HG03575 (cell line): ENCODE results near the gene ZFYVE28.

ENCODE experiments used
- ATAC-seq: cut with Tn5 transposase; IDR thresholded peaks from one replicate; pipeline ENCODE4 v1.9.1; 2021; ENCODE audit not compliant: unreplicated experiment, insufficient number of reproducible peaks, low FRiP score; ENCODE audit errors: extremely low read depth

ZFYVE28 gene

GRCh38 chr4:2362266-2363055 is 56.0 kb downstream of the ZFYVE28 start:
- ATAC-seq = no peak

GRCh38 chr4:2361366-2362265 is 56.8 kb downstream of the ZFYVE28 start:
- ATAC-seq = no peak

- ATAC-seq = no peak
These were observed 58.1 kb downstream of the ZFYVE28 start for GRCh38 chr4:2360396-2360730.

DNA sequence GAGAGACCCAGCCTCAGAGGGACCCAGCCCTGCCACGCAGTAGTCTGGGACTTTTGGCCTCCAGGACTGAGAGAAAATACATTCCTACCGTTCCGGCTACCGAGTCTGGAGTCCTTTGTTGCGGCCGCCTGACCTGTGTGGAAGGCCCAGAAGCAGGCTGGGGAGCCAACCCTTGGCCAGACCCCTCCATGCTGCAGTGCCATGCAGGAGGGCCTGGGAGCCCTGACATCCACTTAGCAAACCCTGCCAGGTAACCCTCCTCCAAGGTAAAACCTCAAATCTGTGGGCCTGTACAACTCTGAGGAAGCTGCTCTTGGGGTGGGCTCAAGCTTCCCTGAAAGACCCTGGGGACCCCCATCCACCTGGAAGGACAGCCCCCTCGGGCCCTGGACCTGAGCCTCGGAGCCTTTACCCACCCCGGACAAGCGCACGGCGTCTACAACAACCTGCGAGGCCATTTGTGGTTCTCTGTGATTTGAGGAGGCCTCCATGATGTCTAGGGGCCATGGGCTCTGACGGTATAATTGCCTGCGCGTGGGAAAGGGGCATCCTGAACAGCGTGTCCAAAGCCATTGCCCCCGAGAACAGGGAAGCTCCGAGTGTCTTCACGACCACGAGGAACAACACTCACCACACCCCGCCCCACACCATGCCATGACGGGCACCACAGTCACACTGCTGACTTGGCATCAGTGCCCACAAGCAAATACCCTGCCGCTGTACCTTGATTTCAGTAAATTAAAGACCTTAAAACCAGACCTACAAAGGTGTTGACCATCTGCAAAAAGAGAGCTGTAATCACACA is 58.7 kb downstream of the ZFYVE28 start:
- ATAC-seq = no peak

DNA sequence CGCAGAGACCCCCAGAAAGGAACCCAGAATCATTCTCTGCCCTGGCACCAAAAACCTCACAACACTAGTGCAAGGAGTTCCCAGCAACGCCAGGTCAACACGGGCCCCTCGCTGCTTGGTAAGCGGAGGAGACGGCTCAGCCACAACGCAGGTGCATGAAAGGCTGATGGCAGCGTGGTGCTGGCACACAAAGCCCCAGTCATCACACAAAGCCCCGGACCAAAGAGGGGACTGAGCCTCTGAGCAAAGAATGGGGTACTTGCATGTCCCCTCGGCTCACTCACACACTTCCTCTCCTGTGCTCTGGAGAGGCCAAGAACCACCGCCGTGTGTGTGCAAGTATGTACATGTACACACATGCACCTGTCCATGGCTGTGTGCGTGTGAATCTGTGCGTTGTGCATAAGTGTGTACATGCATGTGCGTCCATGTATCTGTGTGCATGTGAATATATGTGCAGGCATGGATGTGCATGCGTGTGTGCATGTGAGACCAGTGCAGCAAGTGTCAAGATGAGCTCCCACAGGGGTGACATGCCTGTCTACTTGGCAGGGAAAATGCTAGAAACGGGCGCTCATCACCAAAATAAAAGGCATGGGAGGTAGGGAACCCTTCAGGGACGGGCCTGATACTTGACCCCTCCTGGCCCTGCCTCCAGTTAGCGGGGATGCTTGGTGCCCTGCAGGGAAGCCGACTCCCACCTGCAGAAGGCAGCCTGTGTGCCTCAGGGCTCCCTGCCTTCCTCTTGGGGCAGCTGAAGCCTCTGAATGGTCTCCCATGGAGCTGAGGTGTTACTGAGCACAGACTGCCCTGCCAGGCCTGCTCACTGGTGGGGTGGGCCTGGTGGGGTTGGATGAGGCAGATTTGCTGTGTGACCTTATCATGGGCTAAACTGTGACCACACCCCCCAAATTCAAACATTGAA is 60.4 kb downstream of the ZFYVE28 start:
- ATAC-seq = no peak

DNA sequence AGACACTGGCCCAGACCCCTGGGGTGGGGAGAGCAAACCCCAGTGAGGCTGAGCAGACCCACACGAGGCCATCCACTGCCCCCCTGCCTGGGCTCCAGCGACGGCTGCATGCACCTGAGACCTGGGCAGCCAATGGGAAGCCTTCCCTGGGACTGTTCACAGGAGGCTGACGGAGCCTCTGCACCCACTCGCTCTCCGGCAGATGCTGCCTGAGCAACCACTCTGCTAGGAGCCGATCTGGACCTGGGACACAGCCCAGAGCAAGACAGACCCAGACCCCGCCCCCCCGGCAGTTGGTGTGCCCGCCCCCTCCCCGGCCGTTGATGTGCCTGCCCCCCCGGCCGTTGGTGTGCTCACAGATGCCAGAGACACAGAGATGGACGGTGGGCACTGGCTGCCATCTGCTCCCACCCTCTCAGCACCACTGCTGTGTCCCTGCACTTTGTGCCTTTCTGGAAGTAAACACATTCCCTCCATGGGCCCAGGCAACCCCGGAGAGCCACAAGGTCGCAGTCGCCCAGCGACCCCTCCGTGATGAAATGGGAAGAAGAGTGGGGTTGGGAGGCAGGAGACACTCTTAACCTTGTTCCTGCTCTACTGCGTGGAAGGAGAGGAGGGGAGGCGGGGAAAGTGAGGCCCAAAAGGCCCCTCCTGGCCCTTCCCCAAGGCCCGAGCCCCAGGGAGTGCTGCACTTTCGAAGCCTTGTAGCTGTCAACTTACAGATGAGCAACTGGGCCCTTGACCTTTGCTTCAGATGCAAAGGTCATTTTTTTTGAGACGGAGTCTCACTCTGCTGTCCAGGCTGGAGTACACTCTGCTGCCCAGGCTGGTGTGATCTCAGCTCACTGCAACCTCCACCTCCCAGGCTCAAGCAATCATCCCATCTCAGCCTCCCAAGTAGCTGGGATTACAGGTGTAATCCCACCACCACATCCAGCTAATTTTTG is 62.0 kb downstream of the ZFYVE28 start:
- no peak for ATAC-seq

DNA sequence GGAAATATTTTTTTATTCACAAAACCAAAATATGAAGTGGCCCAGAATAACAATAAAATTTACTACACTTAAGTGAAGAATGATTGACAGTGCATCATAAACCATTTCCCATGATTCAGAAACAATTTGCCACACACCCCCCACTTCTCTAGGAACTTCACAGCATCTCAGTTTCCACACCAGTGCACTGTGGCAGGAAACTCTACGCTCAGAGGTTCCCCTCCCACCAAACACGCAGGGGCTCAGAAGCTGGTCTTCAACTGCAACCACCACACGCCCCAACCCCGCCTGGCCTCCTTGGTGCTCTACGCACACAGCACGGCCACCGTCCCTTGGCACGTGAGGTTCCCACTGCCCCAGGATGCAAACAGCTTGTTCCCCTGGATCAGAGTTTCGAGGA is 63.7 kb downstream of the ZFYVE28 start:
- no peak for ATAC-seq

GRCh38 chr4:2354118-2354517 is 64.3 kb downstream of the ZFYVE28 start:
- ATAC-seq = no peak

DNA sequence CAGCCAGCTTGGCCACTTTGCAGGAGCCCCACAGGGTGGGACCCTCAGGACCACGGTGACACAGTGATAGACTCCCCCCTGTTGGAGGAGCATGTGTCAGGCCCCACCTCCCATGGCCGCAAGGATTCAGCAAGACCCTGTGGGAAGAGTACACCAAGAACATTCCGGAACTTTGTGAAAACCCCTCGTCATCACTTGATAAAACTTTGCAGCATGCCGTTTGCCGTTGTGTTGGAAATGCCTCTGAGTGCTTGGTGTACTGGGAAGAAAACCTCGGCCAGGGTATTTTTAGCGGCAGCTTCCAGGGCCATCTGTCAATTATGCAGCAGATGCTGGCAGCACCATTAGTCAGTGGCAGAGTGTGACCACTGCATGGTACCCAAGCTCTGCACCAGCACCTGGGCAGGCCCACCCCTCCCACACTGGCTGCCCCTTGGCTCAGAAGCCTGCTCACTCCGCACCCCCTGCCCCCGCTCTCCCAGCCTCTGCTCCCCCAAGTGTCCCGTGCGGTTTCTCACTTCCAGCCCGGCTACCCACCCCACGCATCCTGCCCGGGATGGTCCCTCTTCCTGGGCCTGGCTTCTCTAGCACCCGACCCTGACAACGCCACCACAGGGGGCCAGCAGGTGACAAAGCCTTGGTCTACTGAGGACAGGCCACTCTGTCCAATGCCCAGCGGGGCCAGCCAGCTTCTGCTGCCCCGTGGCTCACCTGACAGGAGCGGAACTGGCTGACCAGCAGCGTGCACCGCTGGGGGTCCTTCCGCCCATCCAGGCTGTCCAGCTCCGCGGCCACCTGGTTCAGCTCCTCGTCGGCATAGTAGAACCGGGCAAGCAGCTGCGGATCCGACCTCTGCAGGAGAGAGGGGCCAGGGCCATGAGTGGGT is 65.0 kb downstream of the ZFYVE28 start:
- ATAC-seq = no peak

DNA sequence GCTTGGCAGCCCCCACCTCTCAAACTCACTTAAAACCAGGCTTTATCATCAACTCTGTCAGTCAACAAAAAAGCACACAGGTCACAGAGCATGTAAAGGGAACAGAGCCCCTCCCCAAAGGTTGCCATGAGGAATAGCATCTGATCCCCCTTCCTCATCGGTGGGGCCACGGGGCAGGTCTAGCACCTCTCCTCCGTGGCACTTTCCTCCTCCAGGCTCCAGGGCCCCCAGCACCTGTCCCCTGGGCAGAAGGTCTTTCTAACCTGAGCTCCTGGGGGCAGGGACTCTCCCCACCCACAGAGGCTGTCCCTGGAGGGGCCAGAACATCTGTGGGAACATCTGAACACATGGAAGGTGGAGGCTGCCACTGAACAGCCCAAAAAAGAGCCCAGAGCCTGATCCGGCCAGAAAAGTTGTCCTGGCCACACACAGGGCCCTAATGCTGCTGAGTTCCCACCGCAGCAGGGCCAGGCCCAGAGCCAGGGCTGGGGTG is 65.7 kb downstream of the ZFYVE28 start:
- ATAC-seq = no peak

GRCh38 chr4:2352171-2352570 is 66.3 kb downstream of the ZFYVE28 start:
- ATAC-seq = no peak

GRCh38 chr4:2350982-2351381 is 67.5 kb downstream of the ZFYVE28 start:
- ATAC-seq = no peak

DNA sequence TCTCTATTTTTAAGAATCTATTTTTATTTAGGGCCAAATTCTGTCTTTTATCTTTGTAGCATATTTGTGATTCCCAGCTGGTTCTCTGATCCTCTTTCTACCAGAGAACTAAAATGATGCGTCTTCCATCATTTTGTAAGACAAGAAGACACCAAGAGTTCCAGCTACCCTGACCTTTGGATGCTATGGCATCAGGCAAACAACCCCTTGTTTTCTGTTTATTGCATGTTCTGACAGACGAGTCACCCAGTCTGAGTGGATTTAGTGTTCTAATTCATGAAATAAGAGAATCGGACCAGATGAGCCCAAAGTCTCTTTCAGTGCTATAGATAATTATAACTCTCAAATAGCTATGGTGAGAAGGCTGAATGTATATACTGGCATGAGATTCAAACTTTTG is 69.7 kb downstream of the ZFYVE28 start:
- no peak for ATAC-seq

- no peak for ATAC-seq
These were observed 71.3 kb downstream of the ZFYVE28 start for GRCh38 chr4:2347190-2347589.

DNA sequence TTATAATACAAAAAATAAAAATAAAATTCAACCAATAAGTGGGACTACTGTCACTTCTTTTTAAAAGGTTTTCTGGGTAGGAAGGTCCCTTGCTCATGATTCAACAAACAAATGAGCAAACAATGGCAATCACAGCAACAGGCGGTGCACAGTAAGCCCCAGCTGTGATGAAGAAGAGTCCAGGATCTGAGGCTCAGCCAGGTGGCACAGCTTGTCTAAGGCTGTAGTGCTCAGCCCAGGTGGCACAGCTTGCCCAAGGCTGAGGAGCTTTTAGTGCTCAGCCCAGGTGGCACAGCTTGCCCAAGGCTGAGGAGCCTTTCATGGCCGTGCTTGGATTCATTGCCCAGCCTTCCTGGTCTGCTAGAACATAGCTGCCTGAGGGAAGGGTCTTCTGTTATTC is 75.0 kb downstream of the ZFYVE28 start:
- no peak for ATAC-seq

GRCh38 chr4:2341911-2342652 is 76.4 kb downstream of the ZFYVE28 start:
- ATAC-seq = no peak
